Skeletal muscle satellite cell (primary cell): Measurements from ENCODE around the gene SH3BP2. TPM values are rescaled to one million over a fixed set of nuclear protein-coding genes. Genes with fewer than 3 reads are reported as not detected.

ENCODE experiments used
- H3K27me3 ChIP-seq: 2 replicates; pipeline ENCODE4 v1.7.0; 2013; ENCODE audit warnings: low read length; ENCODE audit not compliant: control insufficient read depth, insufficient read depth
- H3K36me3 ChIP-seq: 2 replicates; pipeline ENCODE4 v1.7.0; 2013; ENCODE audit warnings: mild to moderate bottlenecking, control low read depth, low read length; ENCODE audit not compliant: insufficient read depth
- H3K4me1 ChIP-seq: 2 replicates; pipeline ENCODE4 v1.7.0; 2013; ENCODE audit warnings: low read length; ENCODE audit not compliant: control insufficient read depth, insufficient read depth
- H3K4me2 ChIP-seq: 2 replicates; pipeline ENCODE4 v1.7.0; 2013; ENCODE audit warnings: mild to moderate bottlenecking, low read length
- H3K4me3 ChIP-seq: 2 replicates; pipeline ENCODE4 v1.7.0; 2013; ENCODE audit warnings: low read length
- H3K9ac ChIP-seq: 2 replicates; pipeline ENCODE4 v1.7.0; 2013; ENCODE audit warnings: mild to moderate bottlenecking, low read depth, low read length, moderate library complexity
- H3K9me3 ChIP-seq: replicated peaks from 2 replicates; pipeline ENCODE4 v1.7.0; 2013; ENCODE audit warnings: mild to moderate bottlenecking, control low read depth, low read length
- total RNA-seq: library from RNA; depleted of rRNA; stranded (reverse); fragments of >200 nt; gene quantifications from 2 replicates; pipeline ENCODE4 v1.2.3, GENCODE V29; 2012; rRNA removed

Gene SH3BP2, protein sequence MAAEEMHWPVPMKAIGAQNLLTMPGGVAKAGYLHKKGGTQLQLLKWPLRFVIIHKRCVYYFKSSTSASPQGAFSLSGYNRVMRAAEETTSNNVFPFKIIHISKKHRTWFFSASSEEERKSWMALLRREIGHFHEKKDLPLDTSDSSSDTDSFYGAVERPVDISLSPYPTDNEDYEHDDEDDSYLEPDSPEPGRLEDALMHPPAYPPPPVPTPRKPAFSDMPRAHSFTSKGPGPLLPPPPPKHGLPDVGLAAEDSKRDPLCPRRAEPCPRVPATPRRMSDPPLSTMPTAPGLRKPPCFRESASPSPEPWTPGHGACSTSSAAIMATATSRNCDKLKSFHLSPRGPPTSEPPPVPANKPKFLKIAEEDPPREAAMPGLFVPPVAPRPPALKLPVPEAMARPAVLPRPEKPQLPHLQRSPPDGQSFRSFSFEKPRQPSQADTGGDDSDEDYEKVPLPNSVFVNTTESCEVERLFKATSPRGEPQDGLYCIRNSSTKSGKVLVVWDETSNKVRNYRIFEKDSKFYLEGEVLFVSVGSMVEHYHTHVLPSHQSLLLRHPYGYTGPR
- 16.4 and 30.4 TPM in 2 replicates for total RNA-seq

DNA sequence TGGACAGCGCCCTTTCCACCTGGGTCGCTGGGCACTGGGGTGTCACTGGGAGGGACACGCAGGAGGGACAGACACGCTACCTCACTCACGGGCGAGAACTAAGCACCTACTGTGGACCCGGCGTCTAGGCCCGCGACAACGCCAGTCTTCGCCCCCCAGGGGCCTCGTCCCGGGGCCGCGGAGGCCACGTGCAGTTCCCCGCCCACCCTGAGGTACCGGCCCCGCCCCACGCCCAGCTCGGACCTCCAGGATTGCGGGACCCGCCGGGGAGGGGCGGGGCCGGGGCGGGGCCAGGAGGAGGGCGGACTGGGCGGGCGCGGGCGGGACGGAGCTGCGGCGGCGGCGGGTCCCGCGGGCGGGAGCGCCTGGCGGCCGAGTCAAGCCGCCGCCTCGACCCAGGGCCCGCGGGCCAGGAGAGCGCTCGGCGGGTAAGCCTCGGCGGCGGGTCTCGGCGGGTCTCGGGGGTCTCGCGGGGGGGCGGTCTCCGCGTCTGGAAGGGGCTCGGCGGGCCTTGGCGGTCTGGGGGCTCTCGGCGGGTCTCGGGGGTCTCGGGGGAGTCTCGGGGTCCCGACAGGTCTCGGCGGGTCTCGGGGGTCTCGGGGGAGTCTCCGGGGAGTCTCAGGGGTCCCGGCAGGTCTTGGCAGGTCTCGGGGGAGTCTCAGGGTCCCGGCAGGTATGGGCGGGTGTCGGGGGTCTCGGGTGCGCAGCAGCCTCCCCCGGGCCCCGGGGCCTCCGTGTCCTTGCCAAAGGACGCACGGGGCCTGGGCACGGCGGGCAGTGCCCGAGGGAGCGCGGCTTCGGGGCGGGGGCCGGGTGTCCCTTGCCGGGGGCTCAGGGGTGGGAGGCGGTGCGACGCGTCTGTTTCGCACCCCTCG lies at the start of gene SH3BP2:
SH3BP2 (plus strand) TSS at position 375 of the 875 bp plus-strand sequence. CDS start 27,533 bp downstream, outside the sequence.
- H3K4me3 ChIP-seq = peak within 1 kb of the TSS; percentile 69
- H3K4me1 ChIP-seq = peaks cover 42% of the 10 kb centered on the region
- no peaks in the 10 kb centered on the region for H3K27me3 ChIP-seq
- H3K36me3 ChIP-seq = no peaks in the 10 kb centered on the region
- no peaks in the 10 kb centered on the region for H3K9me3 ChIP-seq
- H3K4me2 ChIP-seq = peak within 1 kb of the TSS; percentile 90
- H3K9ac ChIP-seq = peak within 1 kb of the TSS; percentile 65

DNA sequence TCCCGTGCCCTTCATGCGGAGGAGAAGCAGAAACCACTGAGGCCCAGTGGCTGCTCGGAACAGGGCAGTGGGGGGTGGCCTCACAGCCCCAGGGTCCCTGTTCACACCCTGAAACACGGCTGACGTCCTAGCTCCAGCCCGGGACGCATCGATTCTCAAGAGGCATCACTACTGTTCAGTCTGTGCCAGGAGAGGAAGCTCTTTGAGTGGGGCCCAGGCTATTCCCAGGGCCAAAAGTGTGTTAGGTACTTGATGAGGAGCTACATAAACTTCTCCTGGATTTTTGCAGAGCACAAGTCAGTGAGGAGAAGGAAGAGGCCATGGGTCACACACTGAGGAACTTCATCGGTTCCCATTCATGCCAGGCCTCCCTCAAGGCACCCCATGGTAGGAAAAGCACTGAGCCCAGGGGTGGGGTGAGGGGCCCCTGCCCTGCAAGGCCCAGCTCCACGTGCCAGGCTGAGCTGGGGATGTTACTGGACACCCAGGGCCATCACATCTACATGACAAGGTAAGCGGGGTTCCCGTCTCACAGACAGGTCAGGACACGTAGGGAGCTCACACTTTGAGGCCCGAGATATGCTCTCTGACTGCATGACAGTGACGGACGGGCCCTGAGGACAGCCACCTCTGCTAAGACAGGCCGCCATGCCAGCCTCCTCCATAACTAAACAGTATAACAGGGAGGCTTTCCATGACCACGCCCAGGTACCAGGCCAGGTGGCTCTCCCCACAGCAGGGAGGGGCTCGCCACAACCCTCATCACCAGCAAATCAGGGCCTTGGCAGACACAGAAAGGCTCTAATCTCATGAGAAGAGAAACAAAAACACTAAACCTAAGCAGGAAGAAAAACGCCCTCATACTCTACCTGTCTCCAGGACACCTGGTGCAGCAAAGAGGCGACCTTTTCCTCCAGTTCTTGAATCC lies 49.1 kb upstream of the SH3BP2 start:
- no peaks in the 10 kb centered on the region for H3K27me3 ChIP-seq
- H3K4me2 ChIP-seq = no peak overlapping the region
- H3K9ac ChIP-seq = no peak overlapping the region
- H3K4me1 ChIP-seq = peaks cover 33% of the 10 kb centered on the region
- peaks cover 58% of the 10 kb centered on the region for H3K36me3 ChIP-seq
- no peaks in the 10 kb centered on the region for H3K9me3 ChIP-seq
- H3K4me3 ChIP-seq = no peak overlapping the region

DNA sequence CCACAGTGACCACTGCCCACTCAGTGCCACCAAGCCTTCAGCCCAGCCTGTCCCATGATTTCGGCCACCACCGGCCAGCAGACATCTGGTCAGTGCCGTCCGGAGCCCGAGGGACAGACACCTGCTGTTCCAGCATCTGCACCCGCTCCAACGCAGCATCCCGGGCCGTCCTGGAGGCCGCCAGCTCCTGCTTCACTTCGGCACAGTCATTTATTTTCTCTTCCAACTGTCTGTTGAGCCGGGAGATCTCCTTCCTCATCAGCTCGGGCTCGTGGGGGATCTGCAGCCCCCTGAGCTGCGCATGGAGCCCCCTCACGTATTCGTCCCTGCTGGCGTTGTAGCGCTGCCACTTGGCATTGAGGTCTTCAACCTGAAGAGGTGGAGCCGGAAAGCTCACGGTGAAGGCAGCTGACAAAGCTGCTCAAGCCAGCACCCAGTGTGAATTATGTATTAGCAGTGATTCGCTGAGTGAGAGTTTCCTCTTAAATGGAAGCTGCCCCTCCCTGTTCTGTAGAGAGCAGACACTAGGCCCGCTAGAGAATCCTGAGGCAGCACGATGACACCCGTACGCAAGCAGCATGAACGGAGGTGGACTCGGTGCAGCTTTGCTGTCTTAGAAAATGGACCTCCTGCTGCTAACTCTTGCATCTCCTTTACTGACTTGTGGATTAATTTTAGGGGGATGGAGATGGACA lies 48.2 kb upstream of the SH3BP2 start:
- H3K27me3 ChIP-seq = no peaks in the 10 kb centered on the region
- peaks cover 33% of the 10 kb centered on the region for H3K4me1 ChIP-seq
- peaks cover 62% of the 10 kb centered on the region for H3K36me3 ChIP-seq
- H3K4me3 ChIP-seq = no peak overlapping the region
- H3K4me2 ChIP-seq = no peak overlapping the region
- no peaks in the 10 kb centered on the region for H3K9me3 ChIP-seq
- H3K9ac ChIP-seq = no peak overlapping the region

DNA sequence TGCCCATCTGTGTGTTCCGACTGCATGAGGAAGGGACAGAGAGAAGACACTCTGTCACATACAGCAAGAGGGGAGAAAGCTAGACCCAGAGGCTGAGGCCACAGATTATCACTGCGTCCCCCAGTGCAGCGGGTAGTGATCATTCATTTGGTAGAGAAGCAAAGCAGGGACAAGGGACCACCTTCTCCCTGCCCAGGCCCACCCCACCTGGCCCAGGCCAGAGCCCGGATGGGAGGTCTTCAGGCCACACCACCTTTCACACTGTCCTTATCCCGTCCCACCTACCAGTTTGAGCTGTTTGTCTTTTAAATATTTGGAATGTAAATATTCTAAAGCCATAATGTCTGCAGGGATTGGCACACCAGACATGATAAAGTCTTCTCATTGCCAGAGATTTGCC lies 47.4 kb upstream of the SH3BP2 start:
- no peak overlapping the region for H3K4me3 ChIP-seq
- H3K9ac ChIP-seq = no peak overlapping the region
- no peaks in the 10 kb centered on the region for H3K27me3 ChIP-seq
- H3K36me3 ChIP-seq = peaks cover 62% of the 10 kb centered on the region
- H3K4me1 ChIP-seq = peaks cover 33% of the 10 kb centered on the region
- H3K4me2 ChIP-seq = no peak overlapping the region
- no peaks in the 10 kb centered on the region for H3K9me3 ChIP-seq

DNA sequence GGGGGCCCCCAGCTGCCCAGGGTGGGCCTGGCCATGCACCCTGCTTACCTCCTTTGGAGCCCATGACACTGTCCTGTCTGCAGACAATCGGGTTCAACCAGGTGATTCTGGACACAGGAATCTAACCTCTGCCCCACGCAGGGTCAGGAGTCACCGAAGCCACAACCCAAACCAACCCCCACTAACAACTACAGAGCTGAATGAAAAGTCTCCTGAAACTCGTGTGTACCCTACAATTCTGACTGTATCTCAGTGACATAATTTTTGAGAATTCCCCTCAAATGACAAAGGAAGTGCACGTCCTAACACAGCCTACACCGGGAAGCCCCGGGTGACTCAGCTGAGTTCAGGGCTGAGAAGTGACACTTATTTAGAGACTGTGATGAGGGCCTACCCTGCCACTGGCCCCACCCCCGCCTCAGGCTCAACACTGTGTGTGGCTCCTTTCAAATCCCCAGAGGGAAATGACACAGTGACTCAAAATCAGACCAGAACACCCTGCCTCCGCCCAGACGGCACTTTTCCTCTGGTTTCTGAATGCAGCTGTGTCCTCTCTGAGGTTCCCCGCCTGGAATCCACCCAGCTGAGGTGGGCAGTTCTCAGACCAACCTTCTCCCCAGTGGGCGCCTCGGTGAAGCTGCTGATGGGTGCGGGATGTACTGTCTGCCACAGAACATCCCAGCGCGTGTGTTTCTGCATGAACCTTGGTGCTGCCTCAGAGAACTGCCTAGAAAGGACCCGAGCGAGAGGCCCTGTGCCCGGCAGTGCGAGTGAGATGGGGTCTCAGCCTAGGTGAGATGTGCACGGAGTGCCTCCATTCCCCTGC lies 46.7 kb upstream of the SH3BP2 start:
- Histone ChIP-seq H3K4me2 (no peak overlapping the region), H3K36me3 (peaks cover 62% of the 10 kb centered on the region), H3K27me3 (no peaks in the 10 kb centered on the region), H3K9ac (no peak overlapping the region), H3K4me1 (peaks cover 32% of the 10 kb centered on the region), H3K9me3 (no peaks in the 10 kb centered on the region), H3K4me3 (no peak overlapping the region)

DNA sequence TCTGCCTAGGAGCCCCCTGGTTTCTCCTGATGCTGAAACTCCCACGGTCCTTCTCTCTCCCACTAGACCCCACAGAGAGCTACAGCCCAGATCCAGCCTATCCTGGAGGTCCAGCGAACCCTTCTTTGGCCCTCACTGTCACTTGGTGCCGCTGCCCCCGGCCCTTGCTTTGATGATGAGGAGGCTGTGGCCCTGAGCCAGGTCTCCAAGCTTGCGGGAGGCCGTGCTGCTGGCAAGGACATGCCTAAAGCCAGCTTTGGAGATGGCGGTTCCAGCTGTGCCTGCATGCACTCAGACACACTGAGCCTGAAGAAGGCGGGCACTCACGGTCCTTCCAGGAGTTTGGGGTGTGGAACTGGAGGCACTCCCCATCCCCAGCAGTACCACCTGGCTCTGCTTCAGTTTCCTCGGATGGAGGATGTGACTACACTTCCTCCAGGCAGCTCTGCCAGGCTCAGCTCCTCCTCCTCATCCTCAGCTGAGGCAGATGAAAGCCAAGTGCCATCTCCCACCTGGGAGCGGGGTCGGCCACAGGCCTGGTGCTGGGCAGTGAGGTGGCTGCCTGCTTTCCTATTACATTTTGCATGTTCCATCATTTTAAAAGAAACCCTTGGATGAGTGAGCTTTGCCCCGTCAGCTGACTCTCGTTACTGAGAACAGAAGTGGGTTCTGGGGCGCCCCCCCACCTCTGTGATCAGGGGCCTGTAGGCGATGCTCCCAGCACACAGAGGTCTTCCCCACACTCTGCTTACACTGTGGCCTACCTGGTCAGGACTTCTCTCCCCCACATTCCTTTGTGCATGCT lies 45.8 kb upstream of the SH3BP2 start:
- Histone ChIP-seq H3K36me3 (peaks cover 60% of the 10 kb centered on the region), H3K9me3 (no peaks in the 10 kb centered on the region), H3K9ac (no peak overlapping the region), H3K4me1 (peaks cover 23% of the 10 kb centered on the region), H3K27me3 (no peaks in the 10 kb centered on the region), H3K4me2 (no peak overlapping the region), H3K4me3 (no peak overlapping the region)

DNA sequence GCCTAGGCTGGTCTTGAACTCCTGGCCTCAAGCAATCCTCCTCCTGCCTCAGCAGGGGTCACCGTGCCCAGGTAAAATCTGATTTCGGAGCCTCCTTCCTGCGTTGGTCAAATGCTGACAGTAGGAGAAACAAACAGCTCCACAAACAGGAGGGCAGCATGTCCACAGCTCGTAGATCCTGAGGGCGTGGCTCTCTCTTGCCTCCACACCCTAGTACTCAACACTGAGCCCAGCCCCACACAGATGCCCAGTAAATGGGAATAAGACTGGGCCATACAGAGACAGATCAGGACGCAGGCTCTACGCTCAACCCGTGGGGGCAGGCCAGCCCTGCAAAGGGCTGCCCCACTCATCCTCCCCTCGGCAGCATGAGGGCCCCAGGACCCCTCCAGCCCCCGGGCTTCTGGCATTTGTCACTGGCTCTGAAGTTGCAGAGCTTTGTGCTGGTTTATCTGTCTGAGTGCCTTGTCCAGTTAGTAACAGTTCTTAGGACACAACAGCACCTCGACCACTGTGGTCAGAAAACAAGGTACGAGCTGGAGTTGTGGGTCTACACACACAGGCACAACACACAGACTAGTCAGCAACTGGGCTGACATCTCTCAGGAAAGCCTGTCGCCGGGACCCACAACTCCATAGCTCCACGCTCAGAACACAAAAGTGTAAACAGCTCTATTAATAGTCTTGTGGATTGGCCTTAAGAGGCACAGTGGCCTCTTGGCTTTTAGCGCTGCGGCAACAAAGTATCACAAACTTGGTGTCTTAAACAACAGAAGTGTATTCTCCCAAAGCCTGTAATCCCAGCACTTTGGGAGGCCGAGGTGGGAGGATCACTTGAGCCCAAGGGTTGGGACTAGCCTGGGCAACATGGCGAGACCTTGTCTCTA lies 41.9 kb upstream of the SH3BP2 start:
- Histone ChIP-seq H3K9ac (no peak overlapping the region), H3K27me3 (no peaks in the 10 kb centered on the region), H3K4me2 (no peak overlapping the region), H3K4me3 (no peak overlapping the region), H3K4me1 (peaks cover 25% of the 10 kb centered on the region), H3K36me3 (peaks cover 24% of the 10 kb centered on the region), H3K9me3 (no peaks in the 10 kb centered on the region)

DNA sequence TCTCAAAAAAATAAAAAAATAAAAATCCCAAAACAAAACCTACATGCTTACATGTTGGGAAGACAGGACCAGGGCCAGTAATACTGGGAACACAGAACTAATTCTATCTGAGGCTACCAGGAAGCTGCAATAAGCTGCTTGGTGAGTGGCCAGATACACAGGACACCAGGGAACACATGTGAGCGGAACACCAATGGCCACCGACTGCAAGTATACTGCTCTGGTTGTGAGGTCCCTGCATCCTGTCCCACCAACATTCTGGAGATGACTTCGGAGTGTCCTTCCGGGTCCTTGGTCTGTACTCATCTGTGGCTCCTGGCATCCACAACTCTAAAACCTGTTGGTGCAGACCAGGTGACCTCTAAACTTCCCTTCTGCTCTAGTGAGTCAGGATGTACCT lies 39.4 kb upstream of the SH3BP2 start:
- H3K4me3 ChIP-seq = no peak overlapping the region
- no peaks in the 10 kb centered on the region for H3K9me3 ChIP-seq
- H3K36me3 ChIP-seq = peaks cover 7% of the 10 kb centered on the region
- peaks cover 10% of the 10 kb centered on the region for H3K4me1 ChIP-seq
- H3K9ac ChIP-seq = no peak overlapping the region
- no peaks in the 10 kb centered on the region for H3K27me3 ChIP-seq
- no peak overlapping the region for H3K4me2 ChIP-seq
